COR-L47 (cell line): ENCODE data around the gene AMBP.

Experiments used
- DNase-seq: peaks from one replicate; lab custom pipeline; 2025; lab: John Stamatoyannopoulos, UW

The AMBP gene

DNA sequence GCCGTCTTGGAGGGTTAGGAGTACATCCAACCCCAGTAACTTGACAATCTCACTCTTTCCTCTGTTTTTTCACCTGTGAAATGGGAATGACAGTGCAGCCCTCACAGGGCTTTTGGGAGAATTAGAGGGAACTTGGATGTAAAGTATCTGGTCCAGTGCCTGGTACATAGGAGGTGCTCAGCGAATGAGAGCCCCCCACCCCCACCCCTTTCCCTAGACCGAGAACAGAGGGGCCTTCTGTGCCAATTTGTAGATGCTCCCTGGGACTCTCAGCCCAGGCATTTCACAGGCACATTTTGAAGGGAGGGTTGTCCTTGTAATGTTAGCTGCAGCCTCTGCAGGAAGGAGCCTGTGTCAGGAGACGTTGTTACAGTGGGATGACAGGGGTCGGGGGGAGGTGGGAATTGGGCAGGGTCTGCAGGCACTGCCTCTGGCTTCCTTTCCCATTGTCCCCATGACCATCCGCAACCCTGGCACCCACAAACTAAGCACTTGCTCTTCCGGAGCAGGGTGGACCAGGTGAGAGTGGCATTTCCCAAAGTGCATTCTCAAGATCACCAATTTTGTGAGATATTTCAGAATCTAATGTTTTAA is 47.0 kb downstream of the AMBP start:
- DNase-seq: no peak

DNA sequence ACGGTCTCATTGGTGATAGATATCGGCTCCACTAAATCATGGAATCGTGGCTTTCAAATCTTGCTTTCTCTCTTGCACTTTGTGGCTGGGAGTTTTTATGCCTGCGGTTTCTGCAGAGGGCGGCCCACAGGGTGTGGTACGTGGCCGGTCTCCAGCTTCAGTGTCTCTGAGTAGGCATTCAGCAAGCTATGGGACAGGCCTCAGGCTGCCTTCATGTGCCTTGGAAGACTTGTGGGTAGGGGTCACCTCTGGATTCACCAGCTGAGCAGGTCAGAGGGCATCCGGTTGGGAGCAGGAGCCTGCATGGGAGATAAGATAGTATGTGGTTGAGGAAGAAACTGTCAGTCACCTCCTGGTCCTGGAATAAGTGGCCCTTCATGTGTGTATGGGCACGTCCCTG is 47.7 kb downstream of the AMBP start:
- no peak for DNase-seq

DNA sequence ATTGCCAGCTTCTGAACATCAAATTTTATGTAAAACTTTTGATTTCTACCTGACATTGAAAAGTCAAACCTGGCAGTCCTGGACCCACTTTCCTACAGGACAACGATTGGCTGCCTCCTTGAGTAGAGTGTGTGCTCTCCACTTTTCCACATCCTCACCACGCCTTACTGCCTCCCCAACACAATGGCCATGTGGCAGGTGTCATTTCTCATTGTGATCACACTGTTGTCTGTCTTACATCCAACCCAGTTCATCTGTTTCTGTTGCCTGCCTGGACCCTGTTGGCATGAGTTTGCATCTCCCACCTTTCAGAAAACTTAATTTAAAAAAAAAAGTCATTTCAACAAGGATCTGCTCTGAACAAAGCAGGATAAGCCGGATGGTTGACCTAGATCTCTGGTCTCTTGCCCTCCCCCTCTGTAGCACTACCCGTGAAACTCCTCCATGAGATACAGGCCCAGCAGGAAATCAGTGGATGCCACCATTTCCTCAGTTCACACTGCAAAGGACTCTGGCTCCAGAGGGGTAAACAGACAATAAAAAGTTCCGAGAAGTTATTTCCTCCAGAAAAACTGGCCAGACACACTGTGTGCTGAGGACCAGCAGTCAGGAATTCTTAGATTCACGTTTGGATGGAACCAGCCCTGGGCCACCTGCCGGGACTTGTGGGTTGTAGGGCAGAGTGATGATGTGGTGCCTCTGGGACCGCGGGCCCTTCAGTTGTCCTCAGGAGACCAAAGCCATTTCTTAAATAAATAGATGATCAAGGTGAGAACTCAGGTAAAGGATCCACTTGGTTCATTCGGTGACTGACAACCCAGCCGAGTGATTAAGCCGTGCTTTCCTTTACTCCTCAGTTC is 48.6 kb downstream of the AMBP start:
- no peak for DNase-seq

DNA sequence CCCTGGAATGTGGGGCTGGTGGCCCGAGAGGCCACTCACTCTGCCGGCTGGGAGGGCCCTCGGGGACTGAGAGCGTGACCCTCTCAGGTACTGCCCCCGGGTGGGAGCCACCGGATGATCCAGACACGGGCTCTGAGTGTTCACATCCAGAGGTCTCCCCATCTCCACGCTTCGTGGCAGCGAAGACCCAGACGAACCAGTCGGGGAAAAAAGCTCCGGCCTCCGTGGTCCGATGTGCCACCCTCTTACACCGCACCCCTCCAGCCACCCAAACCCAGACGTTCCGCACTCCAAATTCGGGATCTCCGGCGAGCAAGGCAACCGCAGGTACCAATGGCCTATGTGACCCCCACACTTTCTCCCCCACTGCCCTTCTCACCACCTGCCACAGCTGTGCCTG is 49.5 kb downstream of the AMBP start:
- no peak for DNase-seq

DNA sequence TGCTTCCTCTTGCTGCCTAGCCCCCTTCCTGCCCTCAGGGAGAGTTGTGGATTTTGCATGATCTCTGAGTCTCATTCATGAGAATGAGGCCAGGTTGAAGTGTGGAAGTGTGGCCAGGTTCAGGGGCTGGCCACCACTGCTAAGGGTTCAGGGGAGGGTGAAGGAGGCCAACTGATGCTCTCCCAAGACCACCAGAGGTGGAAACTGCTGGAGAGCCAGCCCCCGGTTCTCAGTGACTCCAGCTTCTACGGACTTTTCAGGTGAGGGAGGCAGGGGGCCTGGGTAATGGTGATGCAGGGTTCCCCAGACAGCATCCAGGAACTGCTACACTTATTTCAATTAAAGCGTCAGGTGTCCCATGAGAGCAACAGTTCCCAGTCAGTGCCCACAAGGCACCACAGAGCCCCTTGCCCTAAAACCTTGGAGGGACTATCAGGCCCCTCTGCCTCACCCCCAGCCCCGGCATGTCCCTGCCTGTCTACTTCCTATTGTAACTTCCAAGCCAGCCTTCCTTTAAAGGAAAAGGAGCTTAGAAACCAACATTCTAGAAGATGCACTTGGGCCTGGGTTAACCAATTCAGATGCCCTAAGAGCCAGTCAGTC is 50.1 kb downstream of the AMBP start:
- DNase-seq: no peak

DNA sequence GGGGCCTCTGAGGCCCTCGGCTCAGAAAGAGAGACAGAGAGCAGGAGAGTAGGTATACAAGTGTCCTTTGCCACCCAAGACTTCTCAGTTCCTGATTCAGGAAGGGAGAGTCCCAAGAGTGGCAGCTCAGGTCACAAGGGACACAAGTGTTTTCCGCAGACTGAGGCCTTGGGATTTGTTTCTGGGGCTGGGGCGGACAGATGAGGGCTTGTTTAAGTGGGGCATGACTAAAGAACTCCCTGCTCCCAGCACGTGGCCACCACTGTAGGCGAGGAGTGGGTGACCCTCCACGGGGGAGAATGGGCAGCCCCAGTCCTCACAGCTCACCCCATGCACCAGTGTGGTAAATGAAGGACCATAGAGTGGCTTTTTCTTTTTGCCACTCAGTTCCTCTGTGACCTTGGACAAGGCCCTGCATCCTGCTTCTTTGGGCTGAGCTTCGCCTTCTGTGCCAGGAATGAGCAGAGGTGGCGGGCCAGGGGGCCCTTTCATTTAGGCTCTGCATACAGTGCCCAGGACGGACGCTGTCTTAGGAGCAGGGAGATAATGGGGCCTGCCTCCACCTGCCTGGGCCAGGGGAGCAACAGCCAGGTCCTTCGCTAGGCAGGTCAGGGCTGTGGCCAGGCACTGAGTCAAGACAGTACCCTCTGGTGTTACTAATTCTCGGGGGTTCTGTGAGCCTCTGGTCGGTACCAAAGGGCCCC is 50.8 kb downstream of the AMBP start:
- DNase-seq: no peak

DNA sequence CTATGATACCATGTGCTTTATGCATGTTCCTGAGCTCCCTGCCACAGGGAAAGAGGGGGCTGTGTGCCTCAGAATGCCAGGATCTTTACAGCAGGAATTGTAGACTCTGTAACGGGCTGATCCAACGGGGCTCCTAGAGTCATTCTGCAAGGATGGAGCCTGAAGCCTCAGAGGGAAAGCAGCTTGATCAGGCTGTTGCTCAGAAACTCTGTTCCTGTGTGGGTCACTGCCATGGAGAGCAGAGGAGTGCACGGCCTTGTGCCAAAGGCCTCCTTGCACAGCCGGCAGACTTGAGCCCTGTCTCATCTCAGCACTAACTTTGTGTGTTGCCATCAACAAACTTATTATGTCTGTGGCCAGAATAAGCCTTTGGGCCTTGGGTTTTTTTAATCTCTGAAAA is 51.8 kb downstream of the AMBP start:
- no peak for DNase-seq

DNA sequence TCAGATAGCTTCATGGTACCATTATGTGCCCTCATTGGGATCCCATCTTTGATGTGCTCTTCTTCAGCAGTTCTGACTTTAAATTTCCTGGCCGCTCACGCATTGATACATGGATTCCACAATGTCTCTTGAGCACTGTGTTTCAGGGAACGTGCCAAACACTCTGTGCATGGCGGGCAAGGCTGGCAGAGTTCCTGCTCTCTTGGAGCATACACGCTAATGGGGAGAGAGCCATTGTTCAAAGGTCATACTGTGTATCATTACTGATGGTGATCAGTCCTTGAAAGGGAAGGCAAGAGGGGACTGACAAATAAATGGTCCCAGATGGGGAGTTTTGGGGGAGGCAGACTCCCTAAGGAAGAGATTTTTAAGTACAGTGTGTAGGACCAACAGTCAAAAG is 52.3 kb downstream of the AMBP start:
- DNase-seq: no peak

DNA sequence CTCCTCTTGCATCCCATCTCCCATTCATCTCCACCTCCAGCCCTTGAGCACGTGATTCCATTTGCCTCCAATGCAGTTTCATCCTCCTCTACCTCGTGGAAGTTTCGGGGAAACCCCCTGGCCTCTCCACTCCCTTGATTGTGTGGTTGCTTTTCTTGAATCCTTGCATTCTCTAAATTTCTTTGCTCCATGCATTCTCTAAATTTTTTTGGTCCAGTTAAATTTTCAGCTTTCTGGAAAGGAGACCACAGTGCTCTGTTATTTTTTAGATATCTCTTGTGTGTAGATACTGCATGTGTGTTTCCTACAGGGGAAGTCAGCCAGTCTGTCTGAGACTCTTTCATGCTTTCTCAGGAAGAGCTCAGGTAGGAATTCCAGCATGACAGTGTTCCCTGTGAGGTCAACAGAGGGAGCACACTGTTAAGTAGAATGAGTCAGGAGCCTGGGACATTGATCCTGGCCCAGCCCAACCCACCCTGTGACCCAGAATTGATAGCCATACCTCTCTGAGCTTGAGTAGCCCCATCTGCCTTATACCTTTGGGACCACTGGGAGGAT is 52.8 kb downstream of the AMBP start:
- DNase-seq: no peak

DNA sequence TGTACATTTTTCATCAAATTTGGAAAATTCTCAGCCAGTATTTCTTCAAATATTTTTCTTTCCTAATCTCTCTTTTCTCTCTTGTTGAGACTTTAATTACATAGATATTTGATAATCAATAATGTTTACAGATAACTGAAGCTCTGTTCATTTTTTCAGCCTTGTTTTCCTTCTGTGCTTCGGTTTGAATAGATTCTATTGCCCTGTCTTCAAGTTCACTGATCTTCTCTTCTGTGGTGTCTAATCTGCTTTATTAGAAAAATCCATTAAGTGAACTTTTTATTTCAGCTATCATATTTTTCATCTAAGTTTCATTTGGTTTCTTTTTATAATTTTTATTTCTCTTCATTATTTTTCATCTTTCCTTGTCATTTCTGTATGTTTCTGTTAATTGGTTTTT is 54.1 kb downstream of the AMBP start:
- no peak for DNase-seq

DNA sequence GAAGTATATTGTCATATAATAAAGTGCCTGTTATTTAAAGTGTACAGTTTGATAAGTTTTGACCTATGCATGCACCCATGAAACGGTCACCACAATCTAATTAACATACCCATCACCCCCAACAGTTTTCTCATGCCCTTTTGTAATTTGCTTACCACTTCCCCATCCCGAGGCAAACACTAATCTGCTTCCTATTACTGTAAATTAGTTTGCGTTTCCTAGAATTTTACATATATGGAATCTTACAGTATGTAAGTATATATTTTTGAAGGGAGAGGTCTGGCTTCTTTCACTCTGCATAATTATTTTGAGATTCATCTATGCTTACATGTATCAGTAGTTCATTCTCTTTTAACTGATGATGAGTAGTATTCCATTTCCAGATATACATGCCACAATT is 56.5 kb downstream of the AMBP start:
- DNase-seq: no peak

DNA sequence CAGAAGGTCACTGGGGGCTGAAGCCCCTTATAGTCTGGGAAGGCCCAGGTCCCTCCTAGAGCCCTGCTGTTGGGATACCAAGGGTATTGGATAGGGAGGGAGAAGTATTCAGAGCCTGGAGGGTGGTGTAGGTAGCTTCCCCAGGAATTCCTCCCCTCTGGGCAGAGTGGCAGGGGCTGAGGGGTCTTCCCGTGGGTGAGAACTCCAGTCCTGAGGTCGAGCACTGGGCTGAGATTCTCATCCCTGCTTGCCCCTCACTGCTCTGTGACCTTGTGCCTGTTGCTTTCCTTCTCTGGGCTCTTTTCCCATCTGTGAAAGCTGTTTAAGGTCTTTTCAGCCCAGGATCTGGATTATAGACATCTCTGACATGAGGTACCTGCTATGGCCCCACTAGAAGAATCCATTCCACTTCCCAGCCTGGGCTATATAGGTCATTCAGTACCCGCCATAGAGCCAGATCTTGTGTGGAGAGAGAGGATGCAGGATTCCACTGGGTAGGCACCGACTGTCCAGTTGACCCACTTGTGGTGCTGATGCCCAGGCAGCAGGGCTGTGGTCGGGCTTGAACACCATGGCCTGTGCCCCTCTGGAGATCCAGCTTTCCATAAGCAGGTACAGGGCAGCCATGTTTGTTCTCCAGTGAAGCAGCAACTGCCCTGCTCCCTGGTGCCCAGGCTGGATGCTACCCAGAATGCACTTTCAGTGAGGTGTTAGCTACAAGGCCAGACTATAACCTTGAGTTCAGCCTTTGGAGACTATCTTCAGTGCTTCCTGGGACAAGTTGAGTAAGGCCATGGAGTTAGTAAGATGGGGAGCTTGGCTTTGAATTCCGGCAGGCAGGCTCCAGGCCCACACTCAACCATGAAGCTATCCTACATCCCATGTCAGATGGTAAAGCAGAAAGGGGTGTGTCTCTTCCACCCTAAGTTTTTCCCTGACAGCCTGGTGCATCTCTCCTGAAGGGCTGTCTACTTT is 60.1 kb downstream of the AMBP start:
- DNase-seq: no peak

DNA sequence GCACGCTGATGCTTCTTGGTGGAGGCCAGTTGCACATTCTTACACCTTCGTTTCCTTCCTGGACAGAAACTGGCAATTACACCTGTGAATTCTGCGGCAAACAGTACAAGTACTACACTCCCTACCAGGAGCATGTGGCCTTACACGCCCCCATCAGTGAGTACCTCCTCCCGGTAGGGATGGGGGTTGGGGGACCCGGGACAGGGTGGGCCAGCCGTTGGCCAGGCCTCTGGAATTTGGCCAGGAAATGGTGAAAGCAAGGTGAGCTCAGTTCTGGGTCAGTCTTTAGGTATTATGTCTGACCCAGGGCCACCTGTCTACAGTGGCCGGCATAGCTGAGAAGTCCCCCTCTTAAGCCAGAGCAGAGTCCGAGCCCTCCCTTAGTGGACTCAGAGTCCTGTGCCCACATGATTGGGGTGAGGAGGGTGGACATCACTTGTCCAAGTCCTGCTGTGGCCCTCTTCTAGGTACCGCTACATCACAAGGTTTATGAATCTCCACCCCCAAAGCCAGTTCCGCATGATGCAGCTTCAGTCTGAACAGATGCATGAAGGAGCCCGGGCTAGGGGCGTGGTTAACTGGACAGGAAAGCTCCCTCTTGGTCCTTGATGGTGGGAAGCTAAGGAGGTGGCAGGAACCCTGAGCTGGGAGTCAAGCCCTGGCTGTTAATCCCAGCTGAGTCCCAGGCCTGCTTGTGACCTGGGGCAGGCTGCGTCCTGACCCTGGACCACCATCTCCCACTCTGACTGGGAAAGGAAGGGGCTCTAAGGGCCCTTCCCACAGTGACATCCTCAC is 61.3 kb downstream of the AMBP start:
- DNase-seq: no peak

DNA sequence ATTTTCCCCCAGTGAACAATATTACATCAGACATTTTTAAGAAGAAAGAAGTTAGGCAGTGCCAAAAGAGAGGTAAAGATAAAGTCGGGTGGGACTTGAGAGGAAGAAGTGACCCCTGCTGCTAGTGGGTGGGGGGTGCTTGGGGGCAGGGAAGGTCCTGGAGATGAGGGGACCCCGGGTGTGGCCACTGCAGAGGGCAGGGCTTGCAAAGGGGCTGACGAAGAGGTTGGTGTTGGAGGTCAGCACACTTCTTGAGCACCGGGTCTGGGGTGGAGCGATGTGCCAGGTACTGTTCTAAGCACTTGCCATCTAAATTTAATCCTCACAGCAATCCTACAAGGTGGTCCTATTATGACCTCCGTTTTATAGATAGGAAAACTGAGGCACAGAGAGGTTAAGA is 62.0 kb downstream of the AMBP start:
- DNase-seq: no peak

DNA sequence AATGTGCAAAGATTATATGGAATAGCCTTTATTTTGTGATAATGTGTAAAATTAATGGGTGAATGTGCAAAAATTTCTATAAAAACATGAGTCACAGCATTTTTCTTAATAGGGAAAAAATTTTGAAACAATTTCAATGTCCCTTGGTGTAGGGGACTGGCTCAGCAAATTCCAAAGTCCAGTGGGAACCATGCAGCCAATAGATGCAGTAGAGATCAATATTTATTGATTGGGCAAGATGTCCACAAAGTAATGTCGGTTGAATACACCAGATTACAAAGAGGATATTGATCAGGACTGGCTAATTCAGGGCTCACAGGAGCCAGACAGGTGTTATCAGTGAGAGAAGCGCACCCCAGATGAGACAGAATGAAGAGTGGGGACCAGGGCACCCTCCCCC is 62.5 kb downstream of the AMBP start:
- DNase-seq: no peak

DNA sequence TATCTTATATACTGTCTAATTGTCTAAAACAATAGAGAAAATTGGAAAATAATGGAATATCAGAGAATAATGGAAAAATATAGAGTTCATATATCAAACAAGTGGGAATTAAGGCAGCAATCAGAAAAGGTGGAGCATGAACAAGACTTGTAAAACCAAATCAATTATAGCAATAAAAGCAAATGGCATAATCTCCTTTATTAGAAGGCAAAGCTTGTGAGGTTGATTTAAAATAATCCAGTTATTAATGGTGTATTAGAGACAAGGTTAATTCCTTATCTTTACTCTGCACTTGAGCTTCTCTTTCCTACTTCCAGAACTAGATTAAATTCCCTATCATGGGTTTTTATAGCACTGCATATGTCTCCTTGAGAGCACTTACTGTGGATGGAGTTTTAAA is 64.1 kb downstream of the AMBP start:
- no peak for DNase-seq

DNA sequence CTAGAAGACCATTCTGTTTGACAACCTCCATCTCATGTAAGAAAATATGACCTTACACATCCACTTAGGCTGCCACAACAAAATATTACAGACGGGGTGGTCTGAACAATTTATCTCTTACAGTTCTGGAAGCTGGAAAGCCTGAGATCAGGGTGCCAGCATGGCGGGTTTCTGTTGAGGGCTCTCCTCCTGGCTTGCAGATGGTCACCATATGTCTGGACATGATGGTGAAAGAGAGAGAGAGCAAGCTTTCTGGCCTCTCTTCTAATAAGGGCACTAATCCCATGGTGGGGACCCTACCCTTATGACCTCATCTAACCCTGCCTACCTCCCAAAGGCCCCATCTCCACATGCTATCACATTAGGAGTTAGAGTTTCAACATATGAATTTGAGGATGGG is 66.0 kb downstream of the AMBP start:
- DNase-seq: no peak

DNA sequence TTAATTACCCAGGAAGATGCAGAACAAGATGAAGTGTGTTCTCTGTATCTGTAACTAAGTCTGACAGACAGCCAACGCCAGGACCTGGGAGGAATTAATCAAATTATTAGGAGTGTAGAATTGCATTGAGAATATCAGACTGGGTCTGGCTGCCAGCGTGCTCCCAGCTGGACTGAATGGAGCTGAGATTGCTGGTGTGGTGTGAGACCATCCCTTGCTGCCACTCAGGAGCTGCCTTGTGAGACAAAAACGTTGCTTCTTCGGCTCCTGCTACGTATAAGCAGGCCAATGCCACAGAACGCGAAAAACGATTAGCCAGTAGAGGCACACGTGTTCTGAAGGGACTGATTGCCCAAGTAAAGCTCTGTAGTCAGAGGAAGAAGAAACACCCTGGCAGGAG is 66.8 kb downstream of the AMBP start:
- DNase-seq: no peak
